ENCODE measurements around the gene MSTN. TPM values are rescaled to one million over a fixed set of nuclear protein-coding genes. Genes with fewer than 3 reads are reported as not detected.

Gene MSTN
- not detected for total RNA-seq
- long read RNA-seq, result 0 reads

DNA sequence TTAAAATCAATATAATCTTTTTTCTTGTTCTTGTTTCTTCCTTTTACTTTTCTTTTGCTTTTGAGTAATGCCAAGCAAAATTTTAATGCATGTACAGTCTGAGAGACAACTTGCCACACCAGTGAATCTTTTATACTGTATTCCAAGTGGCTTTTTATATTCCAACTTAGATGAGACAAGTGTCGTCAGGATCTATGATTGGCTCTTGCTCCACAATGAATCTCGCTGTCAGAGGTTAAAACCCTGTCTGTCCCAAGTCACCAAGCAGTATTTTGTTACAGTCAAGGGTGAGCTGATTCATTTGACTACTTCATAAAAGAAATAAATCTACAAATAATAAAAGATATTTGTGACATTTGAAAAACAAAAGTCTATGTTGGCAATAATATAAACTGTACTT, at the start of gene MSTN:
Gene MSTN (minus strand): TSS at position 129 of the 400 bp plus-strand sequence. CDS start 133 bp downstream, outside the sequence.
- intact Hi-C loops (cut with micrococcal nuclease), result no loop called here
- DNase-seq (no peak), ATAC-seq (no peak)

- intact Hi-C loops (cut with micrococcal nuclease), result no loop called here
- DNase-seq (no peak), ATAC-seq (no peak)
These were observed 48.6 kb upstream of the MSTN start for GRCh38 chr2:190111166-190111565.

- intact Hi-C loops (cut with micrococcal nuclease), result no loop called here
- ATAC-seq (no peak), DNase-seq (no peak)
These were observed 48.2 kb upstream of the MSTN start for GRCh38 chr2:190110699-190111098.

DNA sequence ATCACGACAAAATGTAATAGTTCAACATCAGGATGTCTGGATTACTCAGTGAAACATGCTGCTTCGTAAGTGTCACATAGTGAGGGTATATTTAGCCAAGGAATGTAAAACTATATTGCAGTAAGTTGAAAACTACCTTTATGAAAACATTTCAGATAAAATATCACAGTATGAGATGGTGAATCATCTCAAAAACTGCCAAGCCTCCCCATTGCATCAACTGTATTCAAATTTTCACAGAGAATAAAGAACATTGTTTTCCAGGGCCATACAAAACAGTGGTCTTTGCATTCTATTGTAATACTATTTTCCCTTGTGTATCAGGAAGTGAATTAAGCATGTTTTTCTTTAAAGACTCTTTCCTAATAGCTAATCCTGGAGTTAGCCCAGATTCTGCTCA, 47.6 kb upstream of the MSTN start:
- no peak for ATAC-seq
- no peak for DNase-seq
- intact Hi-C loops (cut with micrococcal nuclease), result no loop called here

DNA sequence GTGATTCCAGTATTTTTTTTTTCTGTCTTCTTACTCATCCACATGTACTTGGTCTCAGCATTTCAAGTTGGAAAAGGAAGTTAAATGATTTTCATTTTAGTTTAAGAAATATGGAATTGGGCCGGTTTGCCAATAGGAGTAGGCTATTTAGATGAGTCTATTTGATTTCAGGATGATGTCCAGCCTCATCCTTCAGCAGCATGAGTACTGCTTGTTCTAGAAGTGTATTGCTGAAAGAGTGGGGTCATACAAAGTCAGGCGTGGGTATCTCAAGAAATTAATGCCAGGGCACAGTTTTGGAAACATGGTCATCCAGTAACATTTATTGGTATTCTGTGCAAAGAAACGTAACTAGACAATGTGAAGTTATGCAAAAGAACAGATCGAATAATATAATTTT, 44.9 kb upstream of the MSTN start:
- no peak for ATAC-seq
- intact Hi-C loops (cut with micrococcal nuclease), result no loop called here

DNA sequence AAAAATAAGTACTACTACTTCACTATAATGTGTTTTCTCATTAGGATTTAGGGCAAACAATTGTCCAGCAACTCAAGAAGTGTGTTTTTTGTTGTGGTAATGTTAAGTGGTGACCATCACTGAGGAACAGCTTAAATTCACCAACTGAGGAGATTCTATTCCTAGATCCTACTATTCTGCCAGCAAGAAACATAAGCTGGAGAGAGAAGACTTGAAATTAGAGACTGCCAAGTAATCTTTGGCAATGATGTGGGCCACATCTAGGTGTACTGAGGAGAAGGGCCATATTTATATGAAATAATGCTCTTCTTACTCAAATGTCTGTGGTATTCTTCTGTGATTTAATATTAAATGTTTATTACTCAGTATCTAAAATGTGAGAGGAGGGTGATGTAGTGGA, 44.3 kb upstream of the MSTN start:
- intact Hi-C loops (cut with micrococcal nuclease), result no loop called here

More for the DNA sequence above, 44.9 kb upstream of the MSTN start:
- DNase-seq, result no peak

DNA sequence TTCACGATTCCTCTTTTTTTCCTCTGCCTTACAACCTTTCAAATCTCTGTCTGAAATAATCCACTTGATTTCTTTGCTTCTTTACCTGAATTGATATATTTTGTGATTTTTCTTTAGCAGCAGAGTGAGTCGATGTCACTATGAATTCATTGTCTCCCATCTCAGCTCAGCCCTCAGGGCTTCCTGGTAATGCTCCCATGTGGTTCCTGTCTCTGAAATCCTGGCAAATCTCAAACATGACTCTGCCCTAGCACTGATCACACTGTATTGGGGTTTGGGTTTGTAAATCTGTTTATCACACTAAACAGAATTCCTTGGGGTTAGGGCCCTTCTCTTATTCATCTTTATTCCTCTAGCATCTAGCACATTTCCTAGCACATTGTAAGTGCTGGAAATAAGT, 43.0 kb upstream of the MSTN start:
- no peak for ATAC-seq
- DNase-seq, result no peak
- intact Hi-C loops (cut with micrococcal nuclease), result no loop called here

More for the DNA sequence above, 44.3 kb upstream of the MSTN start:
- no peak for DNase-seq
- no peak for ATAC-seq

GRCh38 chr2:190103144-190103543, 40.6 kb upstream of the MSTN start:
- ATAC-seq (no peak), DNase-seq (no peak)
- intact Hi-C loops (cut with micrococcal nuclease), result no loop called here

DNA sequence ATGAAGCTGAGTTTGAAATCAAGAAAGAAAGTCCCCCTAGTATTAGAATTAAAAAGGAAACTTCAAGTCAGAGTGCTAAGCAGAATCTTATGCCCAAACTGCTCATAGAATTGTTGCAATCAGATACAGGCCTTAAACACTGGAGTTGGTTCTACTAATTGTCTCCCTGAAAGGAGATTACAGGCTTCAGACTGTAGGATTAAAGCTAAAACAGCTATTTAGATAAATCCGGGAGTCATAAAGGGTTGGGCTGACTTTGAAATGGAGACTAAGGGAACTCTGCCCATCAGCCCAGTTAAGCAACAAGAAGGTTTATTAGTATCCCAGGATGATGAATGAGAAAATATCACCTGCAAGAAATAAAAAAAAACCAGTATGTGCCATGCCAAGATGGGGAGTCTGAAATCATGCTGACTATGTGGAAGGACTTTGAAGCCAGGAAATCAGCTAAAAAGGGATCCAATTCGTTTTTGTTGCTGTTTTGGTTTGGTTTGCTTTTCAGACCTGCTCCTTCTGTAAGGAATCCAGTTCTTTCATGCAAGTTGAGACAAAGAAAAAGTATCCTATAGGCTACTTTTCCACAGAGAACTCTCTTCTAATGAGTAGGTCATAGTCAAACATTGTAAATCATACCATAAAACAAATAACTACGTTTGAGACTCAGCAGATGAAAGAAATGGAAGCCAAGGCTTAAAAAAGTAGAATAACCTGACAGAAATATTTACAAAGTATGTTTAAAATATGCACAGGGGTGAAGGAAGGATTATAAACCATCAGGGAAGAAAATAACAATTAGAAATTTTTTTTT, 37.6 kb upstream of the MSTN start:
- DNase-seq (no peak), ATAC-seq (no peak)
- intact Hi-C loops (cut with micrococcal nuclease), result no loop called here

GRCh38 chr2:190098851-190099250, 36.3 kb upstream of the MSTN start:
- DNase-seq (no peak), ATAC-seq (no peak)
- intact Hi-C loops (cut with micrococcal nuclease), result no loop called here

DNA sequence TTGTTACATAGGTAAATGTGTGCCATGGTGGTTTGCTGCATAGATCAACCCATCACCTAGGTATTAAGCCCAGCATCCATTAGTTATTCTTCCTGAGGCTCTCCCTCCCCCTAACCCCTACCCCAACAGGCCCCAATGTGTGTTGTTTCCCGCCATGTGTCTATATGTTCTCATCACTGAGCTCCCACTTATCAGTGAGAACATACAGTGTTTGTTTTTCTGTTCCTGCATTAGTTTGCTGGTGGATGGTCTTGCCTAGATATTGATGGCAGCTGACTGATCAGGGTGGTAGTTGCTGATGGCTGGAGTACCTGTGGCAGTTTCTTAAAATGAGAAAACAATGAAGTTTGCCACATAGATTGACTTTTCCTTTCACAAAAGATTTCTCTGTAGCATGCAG, 34.6 kb upstream of the MSTN start:
- no peak for DNase-seq
- intact Hi-C loops (cut with micrococcal nuclease), result no loop called here
- no peak for ATAC-seq

GRCh38 chr2:190094316-190094871, 31.9 kb upstream of the MSTN start:
- no peak for ATAC-seq
- intact Hi-C loops (cut with micrococcal nuclease), result no loop called here

DNA sequence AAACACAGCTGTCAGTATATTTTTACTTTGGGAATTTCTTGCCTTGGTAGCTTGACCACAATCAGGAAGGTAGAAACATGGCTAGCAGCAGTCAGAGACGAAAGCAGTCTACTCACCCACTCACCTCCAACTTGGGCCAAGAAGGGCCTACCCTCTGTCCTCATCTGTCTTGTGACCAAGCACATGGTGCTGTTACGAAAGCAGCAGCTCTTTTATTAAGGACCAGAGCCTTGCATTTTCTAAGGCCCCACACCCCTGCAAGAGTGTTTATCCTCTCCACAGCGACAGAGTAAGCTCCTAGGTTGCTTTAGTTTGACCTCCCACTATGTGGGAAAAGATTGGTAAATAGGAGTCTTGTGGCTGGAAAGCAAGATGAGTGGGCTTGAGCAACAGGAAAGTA, 31.3 kb upstream of the MSTN start:
- intact Hi-C loops (cut with micrococcal nuclease), result no loop called here
- ATAC-seq (peak; percentile 57), DNase-seq (no peak)

More at GRCh38 chr2:190094316-190094871, 31.9 kb upstream of the MSTN start:
- no peak for DNase-seq

- intact Hi-C loops (cut with micrococcal nuclease), result no loop called here
- DNase-seq, result no peak
- no peak for ATAC-seq
These were observed 27.6 kb upstream of the MSTN start for GRCh38 chr2:190090148-190090547.

- ATAC-seq (peak; percentile 69), DNase-seq (no peak)
- intact Hi-C loops (cut with micrococcal nuclease), result loop anchor here (5.0 to 10.0 kb wide), 2 partner anchors 188 to 286 kb away; no protein-coding TSS in a partner anchor
These were observed 26.4 kb upstream of the MSTN start for GRCh38 chr2:190088917-190089316.

DNA sequence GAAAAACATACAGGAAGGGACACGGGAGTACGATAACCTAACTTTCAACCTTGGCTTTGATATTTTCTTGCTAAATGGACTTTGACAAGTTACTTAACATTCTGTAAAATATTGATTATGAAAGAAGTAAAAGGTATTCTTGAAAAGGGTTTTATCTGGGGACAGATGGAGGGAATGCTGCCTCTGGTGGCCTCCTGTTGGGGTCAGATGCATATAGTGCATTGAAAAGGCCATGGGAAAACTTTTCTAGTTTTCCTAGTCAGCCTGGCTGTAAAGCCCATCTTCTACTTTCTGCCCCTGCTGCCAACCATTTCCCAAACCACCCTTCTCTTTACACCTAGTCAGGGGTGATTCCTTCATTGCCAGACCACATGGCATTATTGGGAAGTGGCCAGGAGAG, 22.2 kb upstream of the MSTN start:
- DNase-seq (no peak), ATAC-seq (no peak)
- intact Hi-C loops (cut with micrococcal nuclease), result loop anchor here (5.0 to 10.0 kb wide), 2 partner anchors 193 to 290 kb away; no protein-coding TSS in a partner anchor

DNA sequence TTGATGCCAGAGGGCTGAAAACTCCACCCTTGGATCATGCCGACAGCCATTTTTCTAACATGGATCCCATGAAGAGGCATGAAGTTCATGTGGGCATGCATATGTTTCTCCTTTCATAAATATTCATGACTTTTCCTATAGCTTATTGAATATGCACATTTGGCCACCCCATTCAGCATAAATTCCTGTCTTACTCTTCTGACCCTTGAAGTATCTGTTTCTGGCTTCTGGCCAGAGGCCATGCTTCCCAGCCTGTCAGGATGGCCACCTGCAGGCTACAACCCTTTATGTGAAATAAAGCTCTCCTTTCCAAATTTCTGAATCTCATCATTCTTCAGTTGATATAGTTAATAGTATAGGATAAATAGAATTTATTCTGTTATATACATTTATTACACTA, 19.6 kb upstream of the MSTN start:
- DNase-seq (no peak), ATAC-seq (no peak)
- intact Hi-C loops (cut with micrococcal nuclease), result loop anchor here (10.0 kb wide), 1 partner anchor 293 kb away; no protein-coding TSS in a partner anchor

- intact Hi-C loops (cut with micrococcal nuclease), result loop anchor here (10.0 kb wide), 1 partner anchor 294 kb away; no protein-coding TSS in a partner anchor
- ATAC-seq, result peak; percentile 56
- no peak for DNase-seq
These were observed 18.1 kb upstream of the MSTN start for GRCh38 chr2:190080527-190081049.

DNA sequence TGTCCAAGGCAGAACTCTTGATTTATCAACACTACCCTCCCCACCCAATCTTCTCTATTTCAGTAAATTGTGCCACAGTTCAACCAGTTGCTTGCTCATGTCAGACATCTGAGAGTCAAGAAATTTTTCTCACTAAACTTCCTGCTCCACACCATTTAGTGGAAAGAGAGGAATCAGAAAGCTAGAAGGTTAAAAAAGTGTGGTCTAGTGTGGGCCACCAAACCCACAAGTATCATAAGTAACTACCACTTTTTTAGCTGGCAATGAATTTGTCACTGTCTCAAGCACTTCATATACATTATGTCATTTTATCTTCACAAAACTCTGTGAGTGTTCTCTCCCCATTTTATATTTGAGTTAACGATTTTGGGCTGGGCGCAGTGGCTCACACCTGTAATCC, 16.6 kb upstream of the MSTN start:
- no peak for DNase-seq
- intact Hi-C loops (cut with micrococcal nuclease), result no loop called here
- ATAC-seq, result no peak

DNA sequence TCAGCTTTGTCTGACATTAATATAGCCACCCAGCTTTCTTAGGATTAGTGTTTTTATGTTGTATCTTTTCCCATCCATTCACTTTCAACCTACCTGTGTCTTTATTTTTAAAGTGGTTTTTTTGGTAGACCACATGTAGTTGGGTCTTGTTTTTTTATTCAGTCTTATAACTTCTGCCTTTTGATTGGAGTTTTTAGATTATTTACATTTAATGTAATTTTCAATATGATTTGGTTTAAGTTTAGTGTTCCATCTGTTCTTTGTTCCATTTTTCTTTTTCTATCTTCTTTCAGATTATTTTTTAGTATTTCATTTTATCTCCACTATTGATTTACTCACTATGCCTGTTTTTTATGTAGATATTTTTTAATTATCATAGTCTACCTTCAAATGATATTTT, 13.1 kb upstream of the MSTN start:
- DNase-seq (no peak), ATAC-seq (no peak)
- intact Hi-C loops (cut with micrococcal nuclease), result no loop called here

Data from left ventricle myocardium superior (tissue), 1 donor.